Measurements from ENCODE around the gene NR3C1. TPM values are rescaled to one million over a fixed set of nuclear protein-coding genes. Genes with fewer than 3 reads are reported as not detected.

Gene NR3C1
- total and polyA plus RNA-seq, 2 of the 4 experiments (the other 2 are of a cell fraction): 13.7 to 77.4 TPM

DNA sequence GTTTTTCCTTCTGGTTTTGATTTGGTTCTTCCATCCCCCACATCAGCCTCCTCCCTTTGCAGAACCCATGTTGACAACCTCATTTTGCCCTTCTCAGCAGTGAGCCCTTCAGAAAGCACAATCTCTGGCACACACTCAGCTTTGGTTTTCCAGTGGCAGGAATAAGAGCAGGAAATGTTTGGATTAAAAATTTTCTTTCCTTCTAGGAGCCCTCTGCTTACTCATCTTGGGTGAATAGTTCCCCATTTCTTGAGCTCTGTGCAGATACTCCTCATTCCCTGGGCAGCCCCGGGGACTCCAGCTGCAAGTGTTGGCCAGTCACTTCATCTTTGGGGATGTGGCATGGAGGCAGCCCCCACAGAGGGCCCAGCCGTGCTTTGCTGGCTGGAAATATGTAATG is 170.5 kb downstream of the NR3C1 start:
- Histone ChIP-seq H3K9me1 (ENCODE audit: insufficient read depth, low read length) (peaks cover 12% of the 10 kb centered on the region; the same call in 1 of the 2 replicates), H2BK20ac (ENCODE audit: low read depth, low read length) (no peak overlapping the region), H3K4me2 (ENCODE audit: low read depth, low read length) (no peak overlapping the region), H3K18ac (ENCODE audit: low read depth, low read length) (no peak overlapping the region), H2BK15ac (ENCODE audit: low read depth, low read length) (peak overlapping the region; percentile 15; the same call in 1 of the 3 replicates), H3K27me3 (ENCODE audit: control insufficient read depth, insufficient read depth, low read length) (no peaks in the 10 kb centered on the region), H3K9ac (ENCODE audit: low read depth, low read length) (no peak overlapping the region), H3K4ac (ENCODE audit: low read depth, low read length) (no peak overlapping the region), H3K4me1 (ENCODE audit: control insufficient read depth, insufficient read depth, low read length) (peaks cover 12% of the 10 kb centered on the region), H3K27ac (ENCODE audit: insufficient read depth, low read length) (no peak overlapping the region; the same call in 1 of the 2 replicates), H2BK5ac (ENCODE audit: low read depth, low read length, poor library complexity, severe bottlenecking) (no peak overlapping the region), H3K56ac (ENCODE audit: extremely low read depth, insufficient read depth, low read length) (no peak overlapping the region), H3K14ac (replicated peaks; ENCODE audit: low read depth, low read length) (no peak overlapping the region), H3K4me3 (ENCODE audit: insufficient read depth, low read depth, low read length) (no peak overlapping the region), H4K91ac (ENCODE audit: insufficient read depth, low read depth, low read length) (no peak overlapping the region), H4K20me1 (ENCODE audit: insufficient read depth, low read length) (no peaks in the 10 kb centered on the region), H4K8ac (ENCODE audit: low read depth in 2 of 2, low read length in 2 of 2) (no peak overlapping the region), H4K5ac (ENCODE audit: low read depth, low read length) (no peak overlapping the region), H3K23ac (ENCODE audit: low read depth, low read length) (no peak overlapping the region), H3K79me1 (ENCODE audit: low read depth in 1 of 2, low read length in 2 of 2) (no peaks in the 10 kb centered on the region), H2AK9ac (replicated peaks; ENCODE audit: low read depth, low read length, poor library complexity) (no peak overlapping the region), H3K9me3 (ENCODE audit: control insufficient read depth, insufficient read depth, low read length) (no peaks in the 10 kb centered on the region), H2BK120ac (ENCODE audit: low read depth, low read length) (no peak overlapping the region), H2AFZ (replicated peaks; ENCODE audit: low read length, poor library complexity) (no peak overlapping the region), H3K36me3 (ENCODE audit: control insufficient read depth, insufficient read depth, low read length) (no peaks in the 10 kb centered on the region), H2AK5ac (ENCODE audit: low read depth, low read length) (no peak overlapping the region; the same call in 1 of the 2 replicates)
- in situ Hi-C loops (cut with MboI; ENCODE audit: low sequenced_read_pairs): no loop called here
- no TSS peak for BruUV-seq (replicated peaks)
- DNase-seq (peak; percentile 75), ATAC-seq (ENCODE audit: low read depth) (peak; percentile 89)
- dilution Hi-C loops (cut with HindIII; ENCODE audit: low sequenced_read_pairs, unreplicated experiment): no loop called here
- WGBS, 2 experiments (ENCODE audit: extremely low coverage in 2 of 2, insufficient read length in 1 of 2): 0% methylated on average over 1 of the region's 2 CpGs; no CpG with 5 or more reads in 1 of the 2 experiments
- ChIA-PET CTCF (interaction anchor here (1.1 kb wide), 1 partner anchor 16 kb away, joined by 3 read pairs; no protein-coding TSS in a partner anchor), POLR2A (ENCODE audit: unreplicated experiment) (no interaction called here)
- intact Hi-C loops (cut with micrococcal nuclease): no loop called here
- no peak for TF ChIP-seq MXI1 (IDR thresholded peaks at IDR 0.05; ENCODE audit: borderline replicate concordance, low read depth, low read length)
- no peak for TF ChIP-seq FOS (IDR thresholded peaks at IDR 0.05; ENCODE audit: low read depth, low read length)
- no peak for TF ChIP-seq POLR2A (IDR thresholded peaks at IDR 0.05; ENCODE audit: low read depth, low read length)
- no peak for TF ChIP-seq SMC3 (IDR thresholded peaks at IDR 0.05; ENCODE audit: low read depth, low read length)
- no peak for TF ChIP-seq CEBPB (IDR thresholded peaks at IDR 0.05; ENCODE audit: low read depth, low read length)
- TF ChIP-seq MAFK (IDR thresholded peaks at IDR 0.05; ENCODE audit: low read depth, low read length): no peak
- no peak for TF ChIP-seq MAZ (IDR thresholded peaks at IDR 0.05; ENCODE audit: borderline replicate concordance, low read depth, low read length)
- TF ChIP-seq BHLHE40 (IDR thresholded peaks at IDR 0.05; ENCODE audit: low read depth, low read length): no peak
- TF ChIP-seq CTCF (conservative IDR thresholded peaks at IDR 0.05; ENCODE audit: low read depth, low read length): no peak
- no peak for TF ChIP-seq RCOR1 (IDR thresholded peaks at IDR 0.05; ENCODE audit: insufficient replicate concordance, low read length)
